ENCODE data around the gene CCDC170. TPM values are rescaled to one million over a fixed set of nuclear protein-coding genes. Genes with fewer than 3 reads are reported as not detected.

The CCDC170 gene
- total RNA-seq, 1 donor from 2014 or later, result 1.9 TPM

GRCh38 chr6:151494235-151494935 lies 568 bp downstream of the CCDC170 start:
- Mint-ChIP-seq H3K27ac (peak overlapping the region; percentile 46), H3K36me3 (no peaks in the 10 kb centered on the region)

GRCh38 chr6:151494936-151495320 lies 1.1 kb downstream of the CCDC170 start:
- Mint-ChIP-seq H3K27me3 (peaks cover 60% of the 10 kb centered on the region), H3K9me3 (no peaks in the 10 kb centered on the region), H3K4me1 (ENCODE audit: unreplicated experiment) (peaks cover 6% of the 10 kb centered on the region), H3K27ac (no peak overlapping the region), H3K36me3 (no peaks in the 10 kb centered on the region), H3K4me3 (peak overlapping the region; percentile 88)
- TF ChIP-seq CTCF (conservative IDR thresholded peaks at IDR 0.05), result no peak
- DNase-seq (ENCODE audit: extremely low spot score, unreplicated experiment), result no peak

More at GRCh38 chr6:151494235-151494935, 568 bp downstream of the CCDC170 start:
- no peak for DNase-seq (ENCODE audit: extremely low spot score, unreplicated experiment)
- H3K4me3 Mint-ChIP-seq, result peak overlapping the region; percentile 88
- H3K4me1 Mint-ChIP-seq (ENCODE audit: unreplicated experiment), result peaks cover 6% of the 10 kb centered on the region
- H3K9me3 Mint-ChIP-seq, result no peaks in the 10 kb centered on the region
- peaks cover 59% of the 10 kb centered on the region for H3K27me3 Mint-ChIP-seq
- no peak for TF ChIP-seq CTCF (conservative IDR thresholded peaks at IDR 0.05)

DNA sequence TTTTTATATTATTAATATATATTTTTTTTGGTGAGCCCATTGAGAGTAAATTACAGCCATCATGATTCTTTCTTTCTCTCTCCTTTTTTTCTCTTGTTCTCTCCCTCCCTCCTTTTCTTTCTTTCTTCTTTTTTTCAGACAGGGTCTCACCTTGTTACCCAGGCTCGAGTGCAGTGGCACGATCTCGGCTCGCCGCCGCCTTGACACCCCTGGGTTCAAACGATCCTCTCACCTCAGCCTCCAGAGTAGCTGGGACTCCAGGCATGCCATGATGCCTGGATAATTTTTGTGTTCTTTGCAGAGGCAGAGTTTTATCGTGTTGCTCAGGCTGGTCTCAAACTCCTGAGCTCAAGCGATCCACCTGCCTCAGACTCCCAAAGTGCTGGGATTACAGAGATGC lies 1.6 kb downstream of the CCDC170 start:
- Mint-ChIP-seq H3K4me1 (ENCODE audit: unreplicated experiment) (peaks cover 6% of the 10 kb centered on the region), H3K27me3 (peaks cover 62% of the 10 kb centered on the region), H3K36me3 (no peaks in the 10 kb centered on the region), H3K9me3 (no peaks in the 10 kb centered on the region), H3K27ac (no peak overlapping the region), H3K4me3 (peak overlapping the region; percentile 68)
- TF ChIP-seq CTCF (conservative IDR thresholded peaks at IDR 0.05), result no peak
- DNase-seq (ENCODE audit: extremely low spot score, unreplicated experiment), result no peak

- Mint-ChIP-seq H3K9me3 (no peaks in the 10 kb centered on the region), H3K4me3 (no peak overlapping the region), H3K27me3 (peaks cover 47% of the 10 kb centered on the region), H3K36me3 (no peaks in the 10 kb centered on the region), H3K27ac (no peak overlapping the region), H3K4me1 (ENCODE audit: unreplicated experiment) (peaks cover 6% of the 10 kb centered on the region)
- TF ChIP-seq CTCF (conservative IDR thresholded peaks at IDR 0.05), result no peak
- no peak for DNase-seq (ENCODE audit: extremely low spot score, unreplicated experiment)
Observed at GRCh38 chr6:151497905-151498304, 4.1 kb downstream of the CCDC170 start.

DNA sequence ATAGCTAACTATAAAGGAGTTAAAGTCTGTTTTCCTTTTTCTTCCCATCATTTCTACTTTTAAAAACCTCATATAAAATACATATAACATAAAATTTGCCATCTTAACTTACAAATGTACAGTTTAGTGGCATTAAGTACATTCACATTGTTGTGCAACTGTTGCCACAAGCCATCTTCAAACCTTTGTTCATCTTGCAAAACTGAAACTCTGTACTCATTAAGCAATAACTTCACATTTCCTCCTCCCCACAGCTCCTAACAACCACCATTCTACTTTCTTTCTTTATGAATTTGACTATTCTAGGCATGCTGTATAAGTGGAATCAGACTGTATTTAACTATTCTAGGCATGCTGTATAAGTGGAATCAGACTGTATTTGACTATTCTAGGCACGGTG lies 4.5 kb downstream of the CCDC170 start:
- H3K4me3 Mint-ChIP-seq, result no peak overlapping the region
- no peak for TF ChIP-seq CTCF (conservative IDR thresholded peaks at IDR 0.05)

More for the DNA sequence above, 4.5 kb downstream of the CCDC170 start:
- H3K36me3 Mint-ChIP-seq, result no peaks in the 10 kb centered on the region
- no peak for DNase-seq (ENCODE audit: extremely low spot score, unreplicated experiment)
- no peaks in the 10 kb centered on the region for H3K9me3 Mint-ChIP-seq
- H3K27me3 Mint-ChIP-seq, result peaks cover 43% of the 10 kb centered on the region
- peaks cover 3% of the 10 kb centered on the region for H3K4me1 Mint-ChIP-seq (ENCODE audit: unreplicated experiment)
- H3K27ac Mint-ChIP-seq, result no peak overlapping the region

Data from type B pancreatic cell (in vitro differentiated cells).